Type B pancreatic cell (in vitro differentiated cells): ENCODE data around the gene FRG2B. TPM values are rescaled to one million over a fixed set of nuclear protein-coding genes. Genes with fewer than 3 reads are reported as not detected.
"Not testable (repeated sequence)": the region's sequence is repeated elsewhere in the genome, so short reads cannot be mapped to it uniquely, and the experiment has no call there.

ENCODE experiments used
- DNase-seq: peaks from one replicate; pipeline ENCODE4 v3.0.0; 2021; ENCODE audit warnings: mixed read lengths; ENCODE audit not compliant: unreplicated experiment; ENCODE audit errors: extremely low spot score
- H3K27ac Mint-ChIP-seq: 2 replicates; pipeline ENCODE4 v1.8.0; 2021; ENCODE audit warnings: mild to moderate bottlenecking, mixed read lengths
- H3K27me3 Mint-ChIP-seq: 2 replicates; pipeline ENCODE4 v1.8.0; 2021; ENCODE audit warnings: mixed read lengths
- H3K36me3 Mint-ChIP-seq: 2 replicates; pipeline ENCODE4 v1.8.0; 2021; ENCODE audit warnings: mixed read lengths
- H3K4me1 Mint-ChIP-seq: one replicate; pipeline ENCODE4 v1.8.0; 2021; ENCODE audit warnings: mixed read lengths; ENCODE audit not compliant: unreplicated experiment
- H3K4me3 Mint-ChIP-seq: 2 replicates; pipeline ENCODE4 v1.8.0; 2021; ENCODE audit warnings: mild to moderate bottlenecking, mixed read lengths
- H3K9me3 Mint-ChIP-seq: 2 replicates; pipeline ENCODE4 v1.8.0; 2021; ENCODE audit warnings: mixed read lengths
- CTCF ChIP-seq: fragments of 200-600 bp; sonication (generic); conservative IDR thresholded peaks from 2 replicates; pipeline ENCODE4 v1.5.0; 2021; ENCODE audit warnings: antibody characterized with exemption, mild to moderate bottlenecking
- total RNA-seq: library from RNA; stranded (reverse); gene quantifications from 2 replicates; pipeline ENCODE4 v1.2.1, GENCODE V29; 2021; ENCODE audit warnings: low replicate concordance

The FRG2B gene
- total RNA-seq, 1 donor from 2014 or later, result not detected

- Mint-ChIP-seq H3K27me3 (no peaks in the 10 kb centered on the region), H3K4me3 (no peak overlapping the region), H3K36me3 (no peaks in the 10 kb centered on the region), H3K4me1 (no peaks in the 10 kb centered on the region), H3K27ac (no peak overlapping the region), H3K9me3 (peaks cover 4% of the 10 kb centered on the region)
- DNase-seq, result no peak
- no peak for TF ChIP-seq CTCF
Measured at GRCh38 chr10:133590970-133591359, 35.6 kb downstream of the FRG2B start.

GRCh38 chr10:133590226-133590969 is 36.2 kb downstream of the FRG2B start:
- no peak overlapping the region for H3K27ac Mint-ChIP-seq
- TF ChIP-seq CTCF, result no peak
- H3K36me3 Mint-ChIP-seq, result no peaks in the 10 kb centered on the region
- no peak for DNase-seq
- no peaks in the 10 kb centered on the region for H3K4me1 Mint-ChIP-seq
- H3K4me3 Mint-ChIP-seq, result no peak overlapping the region
- peaks cover 4% of the 10 kb centered on the region for H3K9me3 Mint-ChIP-seq
- H3K27me3 Mint-ChIP-seq, result no peaks in the 10 kb centered on the region

- not testable (repeated sequence) for H3K27ac Mint-ChIP-seq, H3K4me1 Mint-ChIP-seq, H3K4me3 Mint-ChIP-seq, DNase-seq, H3K27me3 Mint-ChIP-seq, H3K36me3 Mint-ChIP-seq
- peaks cover 10% of the 10 kb centered on the region for H3K9me3 Mint-ChIP-seq
Measured at GRCh38 chr10:133577037-133577436, 49.6 kb downstream of the FRG2B start.

Other genes starting within 250 kb of the FRG2B start
- gene PAOX, start 247.5 kb downstream of the FRG2B start, total RNA-seq, result 6.9 and 8.2 TPM in 2 replicates
- gene MTG1, start 232.6 kb downstream of the FRG2B start, total RNA-seq, result 79.1 and 89.6 TPM in 2 replicates
- 0.21 and 0.56 TPM in 2 replicates for gene SPRN, start 202.2 kb downstream of the FRG2B start, total RNA-seq
- 1.2 and 1.4 TPM in 2 replicates for gene SCART1, start 172.8 kb downstream of the FRG2B start, total RNA-seq
- 0.53 and 0.62 TPM in 2 replicates for gene CYP2E1, start 99.4 kb downstream of the FRG2B start, total RNA-seq
- gene SYCE1, start 61.2 kb downstream of the FRG2B start, total RNA-seq, result not detected in 2 replicates